WTC11 (cell line): Measurements from ENCODE around the gene SCN8A. TPM values are rescaled to one million over a fixed set of nuclear protein-coding genes. Genes with fewer than 3 reads are reported as not detected.

Experiments
- ATAC-seq: fragments of 200-7000 bp; cut with Tn5 transposase; 2 replicates; pipeline ENCODE4 v1.10.0; 2021; ENCODE audit warnings: mild to moderate bottlenecking, moderate library complexity
- CTCF ChIA-PET: fragments of 300-600 bp; sonication (Branson Sonifier 250); formaldehyde crosslinking; loops from one replicate; lab custom pipeline; 2021; ENCODE audit warnings: antibody characterized with exemption; lab: Charles Lee
- POLR2A ChIA-PET: fragments of 350-600 bp; sonication (Branson Sonifier 250); formaldehyde crosslinking; loops from one replicate; lab custom pipeline; 2021; ENCODE audit warnings: antibody characterized with exemption; lab: Charles Lee
- DNase-seq: peaks from one replicate; pipeline ENCODE4 v3.0.0; 2021; ENCODE audit warnings: low spot score
- H3K27ac Mint-ChIP-seq: 2 replicates; pipeline ENCODE4 v1.8.0; 2021; ENCODE audit warnings: mixed read lengths
- H3K27me3 Mint-ChIP-seq: 2 replicates; pipeline ENCODE4 v1.8.0; 2021; ENCODE audit warnings: low read depth, mild to moderate bottlenecking, moderate library complexity, mixed read lengths
- H3K36me3 Mint-ChIP-seq: 2 replicates; pipeline ENCODE4 v1.8.0; 2021; ENCODE audit warnings: mixed read lengths
- H3K4me1 Mint-ChIP-seq: 2 replicates; pipeline ENCODE4 v1.8.0; 2022; ENCODE audit warnings: mixed read lengths
- H3K4me3 Mint-ChIP-seq: 2 replicates; pipeline ENCODE4 v1.8.0; 2021; ENCODE audit warnings: mild to moderate bottlenecking, moderate library complexity, mixed read lengths
- H3K9me3 Mint-ChIP-seq: 2 replicates; pipeline ENCODE4 v1.8.0; 2021; ENCODE audit warnings: mixed read lengths
- FOXK1 ChIP-seq: sonication (generic); formaldehyde crosslinking; IDR thresholded peaks from 2 replicates; pipeline ENCODE4 v1.8.0; 2022; ENCODE audit warnings: mild to moderate bottlenecking, moderate library complexity, missing genetic modification reagents
- GRHL2 ChIP-seq: fragments of 250-450 bp; sonication (Bioruptor Pico); IDR thresholded peaks from 2 replicates; pipeline ENCODE4 v1.8.0; 2022; ENCODE audit warnings: mild to moderate bottlenecking, moderate library complexity; ENCODE audit not compliant: insufficient replicate concordance, severe bottlenecking
- HMGA2 ChIP-seq: fragments of 250-450 bp; sonication (Bioruptor Pico); IDR thresholded peaks from 2 replicates; pipeline ENCODE4 v1.4.0; 2021; ENCODE audit warnings: mild to moderate bottlenecking, moderate library complexity
- HMGXB4 ChIP-seq: sonication (generic); formaldehyde crosslinking; IDR thresholded peaks from 2 replicates; pipeline ENCODE4 v1.8.1; 2023; ENCODE audit warnings: mild to moderate bottlenecking, moderate library complexity, missing genetic modification reagents
- IRF1 ChIP-seq: sonication (generic); formaldehyde crosslinking; IDR thresholded peaks from 2 replicates; pipeline ENCODE4 v1.8.0; 2023; ENCODE audit warnings: missing genetic modification reagents
- MAX ChIP-seq: sonication (generic); formaldehyde crosslinking; IDR thresholded peaks from 2 replicates; pipeline ENCODE4 v1.8.0; 2022; ENCODE audit warnings: mild to moderate bottlenecking, missing genetic modification reagents
- MLX ChIP-seq: sonication (generic); formaldehyde crosslinking; IDR thresholded peaks from 2 replicates; pipeline ENCODE4 v1.8.1; 2023; ENCODE audit warnings: mild to moderate bottlenecking, missing genetic modification reagents, moderate library complexity
- NR3C1 ChIP-seq: sonication (generic); formaldehyde crosslinking; conservative IDR thresholded peaks from 2 replicates; pipeline ENCODE4 v1.8.1; 2023; ENCODE audit warnings: low read depth, mild to moderate bottlenecking, missing genetic modification reagents
- PRDM15 ChIP-seq: sonication (generic); formaldehyde crosslinking; IDR thresholded peaks from 2 replicates; pipeline ENCODE4 v1.8.0; 2022; ENCODE audit warnings: missing genetic modification reagents
- PRRX2 ChIP-seq: fragments of 250-450 bp; sonication (Bioruptor Pico); IDR thresholded peaks from 2 replicates; pipeline ENCODE4 v1.8.0; 2021; ENCODE audit warnings: mild to moderate bottlenecking
- SMAD3 ChIP-seq: sonication (generic); formaldehyde crosslinking; IDR thresholded peaks from 2 replicates; pipeline ENCODE4 v1.8.0; 2022; ENCODE audit warnings: missing genetic modification reagents, mild to moderate bottlenecking, borderline replicate concordance
- TEAD4 ChIP-seq: sonication (generic); formaldehyde crosslinking; IDR thresholded peaks from 2 replicates; pipeline ENCODE4 v1.8.0; 2022; ENCODE audit warnings: mild to moderate bottlenecking, missing genetic modification reagents
- ZMAT4 ChIP-seq: fragments of 250-450 bp; sonication (Bioruptor Pico); IDR thresholded peaks from 2 replicates; pipeline ENCODE4 v1.9.0; 2021; ENCODE audit warnings: mild to moderate bottlenecking
- ZNF416 ChIP-seq: fragments of 250-450 bp; sonication (Bioruptor Pico); IDR thresholded peaks from 2 replicates; pipeline ENCODE4 v1.9.0; 2021; ENCODE audit warnings: mild to moderate bottlenecking, inconsistent platforms
- ZNF425 ChIP-seq: fragments of 250-450 bp; sonication (Bioruptor Pico); conservative IDR thresholded peaks from 2 replicates; pipeline ENCODE4 v1.9.0; 2021; ENCODE audit warnings: mild to moderate bottlenecking
- ZNF671 ChIP-seq: fragments of 250-450 bp; sonication (Bioruptor Pico); IDR thresholded peaks from 2 replicates; pipeline ENCODE4 v1.8.0; 2021; ENCODE audit warnings: mild to moderate bottlenecking
- total RNA-seq: library from RNA; stranded (reverse); gene quantifications from 3 replicates; pipeline ENCODE4 v1.2.3, GENCODE V29; 2021

SCN8A gene
- total RNA-seq, 1 experiment from 2014 or later: 14.4 TPM

- no peak for TF ChIP-seq MAX
- TF ChIP-seq, all 79 proteins: peak for 0
Measured at GRCh38 chr12:51636986-51637385, 46.0 kb downstream of the SCN8A start (continued).

GRCh38 chr12:51639361-51639760, 48.3 kb downstream of the SCN8A start:
- CTCF ChIA-PET: interaction anchor here (0.7 to 1.0 kb wide), 2 partner anchors 100 to 220 kb away, joined by 4 to 8 read pairs; no protein-coding TSS in a partner anchor
- H3K27me3 Mint-ChIP-seq: peaks cover 4% of the 10 kb centered on the region; the same call in 1 of the 2 replicates
- peaks cover 25% of the 10 kb centered on the region for H3K36me3 Mint-ChIP-seq
- no peak overlapping the region for H3K4me3 Mint-ChIP-seq
- H3K4me1 Mint-ChIP-seq: no peaks in the 10 kb centered on the region
- peaks cover 36% of the 10 kb centered on the region for H3K9me3 Mint-ChIP-seq
- TF ChIP-seq ZMAT4 (CRISPR knock-in tag) (no peak), MLX (CRISPR knock-in tag) (no peak), NR3C1 (no peak), ZNF671 (CRISPR knock-in tag) (no peak)
- POLR2A ChIA-PET: no interaction called here
- no peak for ATAC-seq
- DNase-seq: no peak
- H3K27ac Mint-ChIP-seq: no peak overlapping the region

- no peak for TF ChIP-seq GRHL2 (CRISPR knock-in tag)
- no peak for TF ChIP-seq TEAD4 (CRISPR knock-in tag)
- no peak for TF ChIP-seq FOXK1 (CRISPR knock-in tag)
- no peak for TF ChIP-seq HMGA2
- TF ChIP-seq ZNF425 (CRISPR knock-in tag): no peak
- TF ChIP-seq PRDM15: no peak
- no peak for TF ChIP-seq PRRX2 (CRISPR knock-in tag)
- no peak for TF ChIP-seq SMAD3 (CRISPR knock-in tag)
- TF ChIP-seq, all 79 proteins: peak for 0
- DNase-seq (no peak), ATAC-seq (no peak)
- Mint-ChIP-seq H3K27me3 (peaks cover 2% of the 10 kb centered on the region; the same call in 1 of the 2 replicates), H3K9me3 (peaks cover 21% of the 10 kb centered on the region), H3K4me3 (no peak overlapping the region), H3K36me3 (peaks cover 23% of the 10 kb centered on the region), H3K4me1 (no peaks in the 10 kb centered on the region), H3K27ac (no peak overlapping the region)
- ChIA-PET POLR2A (interaction anchor here (0.9 kb wide), 1 partner anchor 10 kb away, joined by 3 read pairs; no protein-coding TSS in a partner anchor), CTCF (interaction anchor here (0.6 kb wide), 1 partner anchor 348 kb away, joined by 3 read pairs; no protein-coding TSS in a partner anchor)
Measured at GRCh38 chr12:51642286-51642685, 51.3 kb downstream of the SCN8A start.

GRCh38 chr12:51643951-51644350, 52.9 kb downstream of the SCN8A start:
- DNase-seq (no peak), ATAC-seq (no peak)
- peaks cover 26% of the 10 kb centered on the region for H3K36me3 Mint-ChIP-seq
- no peak overlapping the region for H3K27ac Mint-ChIP-seq
- no peaks in the 10 kb centered on the region for H3K4me1 Mint-ChIP-seq
- no peak overlapping the region for H3K4me3 Mint-ChIP-seq
- H3K27me3 Mint-ChIP-seq: no peaks in the 10 kb centered on the region
- H3K9me3 Mint-ChIP-seq: peaks cover 23% of the 10 kb centered on the region
- CTCF ChIA-PET: no interaction called here
- POLR2A ChIA-PET: no interaction called here
- TF ChIP-seq IRF1 (CRISPR knock-in tag): no peak
- no peak for TF ChIP-seq ZNF416
- TF ChIP-seq ZNF425 (CRISPR knock-in tag): no peak
- no peak for TF ChIP-seq HMGXB4 (CRISPR knock-in tag)
- TF ChIP-seq NR3C1: no peak
